Non-pigmented ciliary epithelial cell (primary cell): ENCODE measurements around the gene LRTM2.

Experiments used
- DNase-seq: peaks from one replicate; pipeline ENCODE4 v3.0.0-alpha.2; 2010; ENCODE audit warnings: low read depth

The LRTM2 gene

GRCh38 chr12:1884651-1885050 lies 64.3 kb downstream of the LRTM2 start:
- no peak for DNase-seq

- DNase-seq, result no peak
These were observed 64.8 kb downstream of the LRTM2 start for GRCh38 chr12:1885082-1885596.

GRCh38 chr12:1885599-1886245 lies 65.4 kb downstream of the LRTM2 start:
- no peak for DNase-seq
